GM12878 (cell line): ENCODE data around the gene RPL29. TPM values are rescaled to one million over a fixed set of nuclear protein-coding genes. Genes with fewer than 3 reads are reported as not detected.

Experiments used
- ATAC-seq: fragments of 200-7000 bp; cut with Tn5 transposase; 3 replicates; pipeline ENCODE4 v1.9.1; 2020; ENCODE audit warnings: mild to moderate bottlenecking, moderate library complexity
- BruUV-seq: library from RNA; stranded (reverse); fragments of 400-500 nt; replicated peaks from 2 replicates; lab custom pipeline; 2021; lab: Mats Ljungman, UMichigan
- CTCF ChIA-PET: fragments of 300-600 bp; sonication (Branson Sonifier 250); formaldehyde crosslinking; extraction: SDS; loops from one replicate; lab custom pipeline; 2021; ENCODE audit warnings: inconsistent platforms; lab: Yijun Ruan, JAX
- POLR2A ChIA-PET: fragments of 350-600 bp; formaldehyde crosslinking; extraction: SDS; loops from one replicate; lab custom pipeline; 2021; ENCODE audit warnings: inconsistent platforms; lab: Charles Lee
- RAD21 ChIA-PET: fragments of 300-600 bp; sonication (Branson Sonifier 250); formaldehyde crosslinking; loops from one replicate; lab custom pipeline; 2023; ENCODE audit warnings: antibody characterized with exemption; ENCODE audit not compliant: unreplicated experiment; lab: Charles Lee
- SMC1A ChIA-PET: fragments of 300-600 bp; sonication (Branson Sonifier 250); formaldehyde crosslinking; loops from one replicate; lab custom pipeline; 2023; ENCODE audit not compliant: unreplicated experiment, uncharacterized antibody; lab: Charles Lee
- DNase-seq: peaks from one replicate; pipeline ENCODE4 v3.0.0-alpha.2; 2011; ENCODE audit warnings: low read depth, low spot score
- FAIRE-seq: peaks from 3 replicates; lab custom pipeline; 2011; peaks lifted over from hg19 to GRCh38; lab: Jason Lieb, UNC
- H2AFZ ChIP-seq: 2 replicates; pipeline ENCODE4 v1.6.0; 2011; ENCODE audit warnings: low read depth, low read length, control low read depth; ENCODE audit not compliant: control insufficient read depth
- H3K27ac ChIP-seq: 2 replicates; pipeline ENCODE4 v1.5.1; 2011; ENCODE audit warnings: control low read depth; ENCODE audit not compliant: control insufficient read depth, insufficient read depth
- H3K27me3 ChIP-seq, 2 experiments: replicated peaks in 1 of 2; 2 replicates each; pipeline versions ENCODE4 v1.6.0 to v1.6.1; 2011; ENCODE audit warnings: low read length in 1 of 2; ENCODE audit not compliant: control insufficient read depth in 2 of 2, insufficient read depth in 2 of 2
- H3K36me3 ChIP-seq, 2 experiments: 2 replicates each; pipeline ENCODE4 v1.5.1; 2011; ENCODE audit warnings: low read length in 1 of 2; ENCODE audit not compliant: control insufficient read depth in 2 of 2, insufficient read depth in 2 of 2
- H3K4me1 ChIP-seq: 2 replicates; pipeline ENCODE4 v1.6.1; 2011; ENCODE audit warnings: mild to moderate bottlenecking, low read length, moderate library complexity, mixed read lengths; ENCODE audit not compliant: control insufficient read depth, insufficient read depth
- H3K4me2 ChIP-seq: 2 replicates; pipeline ENCODE4 v1.6.0; 2011; ENCODE audit warnings: control low read depth; ENCODE audit not compliant: control insufficient read depth, insufficient read depth
- H3K4me3 ChIP-seq: fragments of 200-600 bp; sonication (generic); 2 replicates; pipeline ENCODE4 v1.5.1; 2016
- H3K79me2 ChIP-seq: 2 replicates; pipeline ENCODE4 v1.6.0; 2011; ENCODE audit warnings: low read length; ENCODE audit not compliant: control insufficient read depth, insufficient read depth
- H3K9ac ChIP-seq: 2 replicates; pipeline ENCODE4 v1.8.0; 2011; ENCODE audit warnings: low read length, control low read depth, mixed read lengths; ENCODE audit not compliant: control insufficient read depth, insufficient read depth
- H3K9me3 ChIP-seq: replicated peaks from 3 replicates; pipeline ENCODE4 v1.5.1; 2011; ENCODE audit warnings: mild to moderate bottlenecking, low read length; ENCODE audit not compliant: control insufficient read depth, insufficient read depth
- H4K20me1 ChIP-seq: 2 replicates; pipeline ENCODE4 v1.6.0; 2011; ENCODE audit not compliant: control insufficient read depth, insufficient read depth
- FOS ChIP-seq: IDR thresholded peaks from 3 replicates; pipeline ENCODE4 v1.6.1; 2011; ENCODE audit warnings: borderline replicate concordance; ENCODE audit not compliant: insufficient read length; ENCODE audit errors: extremely low read depth
- IKZF1 ChIP-seq: fragments of 450-650 bp; conservative IDR thresholded peaks from 2 replicates; pipeline ENCODE4 v1.6.1; 2017; ENCODE audit warnings: antibody characterized with exemption, mild to moderate bottlenecking
- MYC ChIP-seq: IDR thresholded peaks from 2 replicates; pipeline ENCODE4 v1.6.1; 2011; ENCODE audit warnings: mild to moderate bottlenecking, low read length, moderate library complexity, inconsistent platforms; ENCODE audit not compliant: insufficient read depth, insufficient replicate concordance, insufficient read length, severe bottlenecking
- NFYA ChIP-seq: IDR thresholded peaks from 2 replicates; pipeline ENCODE4 v1.6.1; 2011; ENCODE audit warnings: low read depth, mild to moderate bottlenecking, low read length, improper control_type of control experiment, borderline replicate concordance
- NR2C1 ChIP-seq: fragments of 450-650 bp; IDR thresholded peaks from 2 replicates; pipeline ENCODE4 v1.6.1; 2017; ENCODE audit warnings: antibody characterized with exemption, mild to moderate bottlenecking, moderate library complexity
- RB1 ChIP-seq: fragments of 450-650 bp; formaldehyde crosslinking; IDR thresholded peaks from 2 replicates; pipeline ENCODE4 v1.6.1; 2017; ENCODE audit warnings: mild to moderate bottlenecking, borderline replicate concordance
- RBBP5 ChIP-seq: fragments of 200-600 bp; sonication (generic); conservative IDR thresholded peaks from 2 replicates; pipeline ENCODE4 v1.6.1; 2016
- RUNX3 ChIP-seq: IDR thresholded peaks from 2 replicates; pipeline ENCODE4 v1.6.1; 2012; ENCODE audit warnings: low read length, inconsistent platforms
- SP1 ChIP-seq: IDR thresholded peaks from one replicate; pipeline ENCODE4 v1.6.1; 2011; ENCODE audit warnings: low read depth, low read length
- ZNF622 ChIP-seq: fragments of 450-650 bp; IDR thresholded peaks from 2 replicates; pipeline ENCODE4 v1.6.1; 2017; ENCODE audit warnings: mild to moderate bottlenecking, inconsistent platforms
- WGBS: methylation state at CpG from one replicate; pipeline ENCODE4 v1.1.6; 2016; ENCODE audit warnings: low lambda C conversion rate; ENCODE audit not compliant: insufficient replicate concordance, insufficient coverage; ENCODE audit errors: missing lambda C conversion rate; 5-methylcytosine and 5-hydroxymethylcytosine counted together
- in situ Hi-C: fragments of 300-500 bp; cut with MboI; formaldehyde crosslinking; loops from 9 replicates; pipeline ENCODE4 v1.14.3; 2018; ENCODE audit warnings: mixed read lengths
- intact Hi-C: fragments of 100-400 bp; cut with micrococcal nuclease; formaldehyde crosslinking; loops from one replicate; pipeline ENCODE4 v1.14.2; 2022; ENCODE audit not compliant: unreplicated experiment
- polyA plus RNA-seq, 11 experiments: library from polyadenylated mRNA; depleted of rRNA in 4 of 11; unstranded in 6 of 11; stranded (reverse) in 5 of 11; fragments of >200 nt; fragmentation: Nextera tagmentation in 4 of 11; fragmentation: Illumina TruSeq in 1 of 11; extraction: Ambion mirVana in 4 of 11; extraction: Trizol in 1 of 11; gene quantifications; 1 replicate in 1 of 11; 2 replicates in 10 of 11; pipeline versions ENCODE4 v1.2.1 to v1.2.3, GENCODE V29; 2011 to 2016; ENCODE audit warnings: inconsistent platforms in 2 of 11, missing spikeins in 2 of 11, low read depth in 1 of 11
- total RNA-seq, 4 experiments: library from RNA; depleted of rRNA in 3 of 4; stranded (reverse); fragments of >200 nt in 3 of 4; fragmentation: Illumina TruSeq in 1 of 4; extraction: Trizol in 1 of 4; gene quantifications; 2 replicates each; pipeline versions ENCODE4 v1.2.1 to v1.2.3, GENCODE V29; 2013 to 2021
- TF ChIP-seq, protein P1 (sequence below): IDR thresholded peaks from 2 replicates; pipeline ENCODE4 v1.6.1; 2012; ENCODE audit warnings: improper control_type of control experiment, low read depth, low read length; ENCODE audit not compliant: insufficient replicate concordance
- TF ChIP-seq, protein P2 (sequence below): IDR thresholded peaks from 2 replicates; pipeline ENCODE4 v1.6.1; 2012; ENCODE audit warnings: low read depth, low read length, improper control_type of control experiment

RPL29 gene
- total and polyA plus RNA-seq, 10 of the 15 experiments (the other 5 are each of a cell fraction or from before 2014, with no cell fraction given): 1,053 to 2,477 (median 1,657) TPM

DNA sequence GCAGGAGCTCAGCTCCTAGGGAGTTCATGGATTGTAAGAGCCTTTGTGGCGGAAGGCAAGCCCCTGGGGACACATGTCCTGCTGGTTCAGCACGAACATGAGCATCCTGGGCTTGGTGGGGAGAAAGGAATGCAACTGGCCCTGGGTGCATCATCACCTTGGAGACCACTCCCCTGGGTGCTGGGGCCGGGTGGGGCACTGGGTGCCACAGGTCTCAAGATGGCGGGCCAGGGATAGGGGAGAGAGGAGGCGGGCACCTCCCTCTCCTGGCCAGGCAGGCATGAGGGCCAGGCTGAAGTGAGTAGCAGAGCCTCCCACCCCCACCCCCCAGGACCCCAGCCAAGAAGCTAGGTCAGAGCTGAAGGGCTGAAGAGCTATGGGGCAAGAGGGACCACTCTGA lies 29.2 kb downstream of the RPL29 start:
- no peak overlapping the region for H3K9ac ChIP-seq
- H3K27ac ChIP-seq: no peak overlapping the region
- no peaks in the 10 kb centered on the region for H3K36me3 ChIP-seq
- BruUV-seq: no TSS peak
- H3K4me2 ChIP-seq: peak overlapping the region; percentile 85
- no peaks in the 10 kb centered on the region; a peak in 2 of 4 replicates for H3K27me3 ChIP-seq
- in situ Hi-C loops (no loop called here), intact Hi-C loops (no loop called here)
- ChIA-PET CTCF (no interaction called here), RAD21 (no interaction called here), SMC1A (no interaction called here), POLR2A (no interaction called here)
- H3K4me3 ChIP-seq: peak overlapping the region; percentile 61; the same call in 1 of the 2 replicates
- no peaks in the 10 kb centered on the region for H3K9me3 ChIP-seq
- no peaks in the 10 kb centered on the region for H4K20me1 ChIP-seq
- 89% methylated on average over 5 of the region's 5 CpGs for WGBS
- no peak for TF ChIP-seq NR2C1
- no peak for DNase-seq
- no peak overlapping the region; the same call in 1 of the 2 replicates for H2AFZ ChIP-seq
- no peak for FAIRE-seq
- no peak for ATAC-seq
- H3K4me1 ChIP-seq: peaks cover 6% of the 10 kb centered on the region; the same call in 1 of the 2 replicates
- no peaks in the 10 kb centered on the region for H3K79me2 ChIP-seq

DNA sequence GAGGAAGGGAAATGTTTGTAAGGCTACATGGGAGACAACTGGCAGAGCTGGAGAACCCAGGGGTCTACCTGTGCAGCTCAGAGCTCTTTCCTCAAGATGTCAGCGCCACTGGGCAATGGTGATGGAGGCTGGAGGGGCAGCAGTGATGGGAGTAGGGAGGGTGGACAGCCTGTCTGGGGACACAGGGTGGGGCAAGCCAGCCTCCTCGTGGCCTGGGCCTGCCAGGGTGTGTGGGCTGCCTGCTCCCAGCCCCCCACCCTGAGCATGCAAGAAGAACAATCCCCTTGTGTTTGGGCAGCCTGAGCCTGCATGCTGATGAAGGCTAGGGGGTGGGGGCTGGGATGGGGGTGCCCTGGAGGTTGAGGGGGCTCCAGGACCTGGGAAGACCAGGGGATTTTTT lies 29.7 kb downstream of the RPL29 start:
- TF ChIP-seq MYC (no peak), NFYA (no peak), IKZF1 (no peak), FOS (no peak), RB1 (no peak), SP1 (no peak), ZNF622 (no peak), RBBP5 (no peak), RUNX3 (no peak)
- TF ChIP-seq, protein P1, sequence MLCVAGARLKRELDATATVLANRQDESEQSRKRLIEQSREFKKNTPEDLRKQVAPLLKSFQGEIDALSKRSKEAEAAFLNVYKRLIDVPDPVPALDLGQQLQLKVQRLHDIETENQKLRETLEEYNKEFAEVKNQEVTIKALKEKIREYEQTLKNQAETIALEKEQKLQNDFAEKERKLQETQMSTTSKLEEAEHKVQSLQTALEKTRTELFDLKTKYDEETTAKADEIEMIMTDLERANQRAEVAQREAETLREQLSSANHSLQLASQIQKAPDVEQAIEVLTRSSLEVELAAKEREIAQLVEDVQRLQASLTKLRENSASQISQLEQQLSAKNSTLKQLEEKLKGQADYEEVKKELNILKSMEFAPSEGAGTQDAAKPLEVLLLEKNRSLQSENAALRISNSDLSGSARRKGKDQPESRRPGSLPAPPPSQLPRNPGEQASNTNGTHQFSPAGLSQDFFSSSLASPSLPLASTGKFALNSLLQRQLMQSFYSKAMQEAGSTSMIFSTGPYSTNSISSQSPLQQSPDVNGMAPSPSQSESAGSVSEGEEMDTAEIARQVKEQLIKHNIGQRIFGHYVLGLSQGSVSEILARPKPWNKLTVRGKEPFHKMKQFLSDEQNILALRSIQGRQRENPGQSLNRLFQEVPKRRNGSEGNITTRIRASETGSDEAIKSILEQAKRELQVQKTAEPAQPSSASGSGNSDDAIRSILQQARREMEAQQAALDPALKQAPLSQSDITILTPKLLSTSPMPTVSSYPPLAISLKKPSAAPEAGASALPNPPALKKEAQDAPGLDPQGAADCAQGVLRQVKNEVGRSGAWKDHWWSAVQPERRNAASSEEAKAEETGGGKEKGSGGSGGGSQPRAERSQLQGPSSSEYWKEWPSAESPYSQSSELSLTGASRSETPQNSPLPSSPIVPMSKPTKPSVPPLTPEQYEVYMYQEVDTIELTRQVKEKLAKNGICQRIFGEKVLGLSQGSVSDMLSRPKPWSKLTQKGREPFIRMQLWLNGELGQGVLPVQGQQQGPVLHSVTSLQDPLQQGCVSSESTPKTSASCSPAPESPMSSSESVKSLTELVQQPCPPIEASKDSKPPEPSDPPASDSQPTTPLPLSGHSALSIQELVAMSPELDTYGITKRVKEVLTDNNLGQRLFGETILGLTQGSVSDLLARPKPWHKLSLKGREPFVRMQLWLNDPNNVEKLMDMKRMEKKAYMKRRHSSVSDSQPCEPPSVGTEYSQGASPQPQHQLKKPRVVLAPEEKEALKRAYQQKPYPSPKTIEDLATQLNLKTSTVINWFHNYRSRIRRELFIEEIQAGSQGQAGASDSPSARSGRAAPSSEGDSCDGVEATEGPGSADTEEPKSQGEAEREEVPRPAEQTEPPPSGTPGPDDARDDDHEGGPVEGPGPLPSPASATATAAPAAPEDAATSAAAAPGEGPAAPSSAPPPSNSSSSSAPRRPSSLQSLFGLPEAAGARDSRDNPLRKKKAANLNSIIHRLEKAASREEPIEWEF: no peak
- TF ChIP-seq, protein P2, sequence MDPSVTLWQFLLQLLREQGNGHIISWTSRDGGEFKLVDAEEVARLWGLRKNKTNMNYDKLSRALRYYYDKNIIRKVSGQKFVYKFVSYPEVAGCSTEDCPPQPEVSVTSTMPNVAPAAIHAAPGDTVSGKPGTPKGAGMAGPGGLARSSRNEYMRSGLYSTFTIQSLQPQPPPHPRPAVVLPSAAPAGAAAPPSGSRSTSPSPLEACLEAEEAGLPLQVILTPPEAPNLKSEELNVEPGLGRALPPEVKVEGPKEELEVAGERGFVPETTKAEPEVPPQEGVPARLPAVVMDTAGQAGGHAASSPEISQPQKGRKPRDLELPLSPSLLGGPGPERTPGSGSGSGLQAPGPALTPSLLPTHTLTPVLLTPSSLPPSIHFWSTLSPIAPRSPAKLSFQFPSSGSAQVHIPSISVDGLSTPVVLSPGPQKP: no peak
- TF ChIP-seq, all 136 proteins: peak for 0
- Histone ChIP-seq H3K79me2 (no peaks in the 10 kb centered on the region), H3K4me2 (no peak overlapping the region), H4K20me1 (no peaks in the 10 kb centered on the region), H2AFZ (no peak overlapping the region), H3K27ac (no peak overlapping the region), H3K36me3 (no peaks in the 10 kb centered on the region), H3K9ac (no peak overlapping the region), H3K4me3 (no peak overlapping the region), H3K9me3 (no peaks in the 10 kb centered on the region), H3K27me3 (no peaks in the 10 kb centered on the region; a peak in 2 of 4 replicates), H3K4me1 (peaks cover 6% of the 10 kb centered on the region; the same call in 1 of the 2 replicates)
- ChIA-PET RAD21 (no interaction called here), SMC1A (no interaction called here), POLR2A (interaction anchor here (0.7 kb wide), 1 partner anchor 1880 kb away, joined by 3 read pairs; no protein-coding TSS in a partner anchor), CTCF (interaction anchor here (1.0 to 1.5 kb wide), 2 partner anchors 8 to 25 kb away, joined by 3 to 4 read pairs; partner anchors contain the start of genes ABHD14B and RRP9)
- no peak for ATAC-seq
- DNase-seq: no peak
- in situ Hi-C loops (no loop called here), intact Hi-C loops (no loop called here)
- 55% methylated on average over 2 of the region's 2 CpGs for WGBS
- no peak for FAIRE-seq
- BruUV-seq: no TSS peak
